ENCODE data around the gene SCARF1. TPM values are rescaled to one million over a fixed set of nuclear protein-coding genes. Genes with fewer than 3 reads are reported as not detected.

SCARF1 gene
- total RNA-seq: under 1 TPM; under 0.01 TPM

DNA sequence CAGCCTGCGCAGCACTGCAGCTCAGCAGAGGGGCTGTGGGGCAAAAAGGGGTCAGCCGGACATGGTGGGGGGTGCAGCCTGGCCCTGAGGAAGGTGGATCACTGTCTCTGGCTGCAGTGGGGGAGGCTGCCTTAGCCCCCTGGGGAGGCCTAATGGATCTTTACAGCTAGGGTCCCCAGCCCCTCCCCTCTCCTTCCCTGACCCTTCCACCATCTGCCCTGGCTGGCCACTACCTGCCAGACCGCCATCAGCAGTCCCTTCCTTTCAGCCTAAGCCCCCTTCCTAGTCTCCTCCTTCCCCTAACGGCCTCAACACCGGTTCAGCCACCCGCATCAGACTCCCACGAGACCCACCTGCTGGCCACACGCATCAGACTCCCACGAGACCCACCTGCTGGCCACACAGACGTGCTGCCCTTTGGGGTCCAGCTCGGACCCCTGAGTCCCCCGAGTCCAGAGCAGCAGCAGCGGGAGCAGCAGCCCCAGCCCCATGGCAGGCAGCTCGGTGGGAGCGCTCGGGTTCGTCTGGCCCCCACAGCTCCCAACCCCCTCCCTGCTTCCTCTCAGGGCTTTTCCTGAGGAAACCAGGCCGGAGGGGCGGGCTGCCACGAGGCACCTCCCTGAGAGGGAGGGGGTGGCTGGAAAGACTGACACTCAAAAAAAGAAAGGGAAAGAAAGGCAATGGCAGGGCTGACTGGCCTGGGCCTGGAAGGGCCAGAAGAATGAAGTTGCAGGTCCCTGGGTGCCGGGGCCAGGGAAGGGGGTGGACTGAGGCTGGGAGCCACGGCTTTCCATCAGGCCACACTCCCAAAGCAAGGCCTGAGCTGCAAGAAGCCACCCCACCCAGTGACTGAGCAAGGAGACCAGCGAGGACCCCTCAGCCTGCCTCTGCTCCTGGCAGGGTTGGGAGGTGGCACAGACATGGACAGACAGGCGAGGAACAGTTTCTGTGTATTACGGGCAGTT, at the start of gene SCARF1:
SCARF1 (minus strand) TSS at position 526 of the 965 bp plus-strand sequence; CDS start at position 491, 35 bp downstream.

DNA sequence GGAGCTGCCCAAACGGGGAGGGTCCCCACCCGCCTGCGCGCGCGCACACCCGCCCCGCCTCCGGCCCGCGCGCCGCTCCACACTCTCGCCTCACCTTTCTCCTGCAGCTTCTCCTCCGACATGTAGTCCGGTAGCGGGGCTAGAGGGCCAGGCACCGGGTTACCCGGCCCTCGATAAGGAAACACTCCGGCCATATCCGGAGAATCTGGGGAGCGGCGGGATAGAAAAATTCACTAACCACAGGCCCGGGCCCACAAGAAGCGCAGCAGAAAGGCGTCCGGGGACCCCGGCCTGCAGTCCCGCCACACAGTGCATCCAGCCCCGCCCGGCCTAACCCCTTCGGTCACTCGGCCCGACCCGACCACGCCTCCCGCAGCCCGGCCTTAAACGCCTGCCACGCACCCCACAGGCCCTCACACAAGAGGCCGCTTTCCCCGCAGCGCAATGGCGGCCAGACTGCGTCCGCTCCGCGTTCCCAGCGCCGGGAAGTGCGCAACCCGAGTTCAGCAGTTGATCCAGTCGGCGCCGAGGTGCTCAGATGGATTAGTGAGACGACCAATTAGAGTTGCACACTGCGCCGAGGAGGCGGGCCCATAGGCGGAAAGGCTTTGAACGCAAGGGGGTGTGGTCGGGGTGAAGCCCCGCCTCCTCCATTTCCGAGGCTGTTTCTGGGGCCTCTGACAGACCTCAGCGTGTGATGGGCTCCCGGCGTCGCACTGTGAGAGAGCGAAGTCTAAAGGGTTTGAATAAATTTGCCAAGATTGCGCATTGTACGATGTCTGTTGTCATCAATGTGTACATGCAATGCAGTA, 39.1 kb upstream of the SCARF1 start, which contains the start of gene PRPF8:
PRPF8 (minus strand) TSS at position 490 of the 812 bp plus-strand sequence; CDS start at position 194, 296 bp downstream.

GRCh38 chr17:1649844-1650501, 4.4 kb upstream of the SCARF1 start, which contains the start of gene RILP:
Gene RILP, minus strand, starts transcription at chr17:1649866. Its CDS starts 62 bp downstream, at chr17:1649804.

DNA sequence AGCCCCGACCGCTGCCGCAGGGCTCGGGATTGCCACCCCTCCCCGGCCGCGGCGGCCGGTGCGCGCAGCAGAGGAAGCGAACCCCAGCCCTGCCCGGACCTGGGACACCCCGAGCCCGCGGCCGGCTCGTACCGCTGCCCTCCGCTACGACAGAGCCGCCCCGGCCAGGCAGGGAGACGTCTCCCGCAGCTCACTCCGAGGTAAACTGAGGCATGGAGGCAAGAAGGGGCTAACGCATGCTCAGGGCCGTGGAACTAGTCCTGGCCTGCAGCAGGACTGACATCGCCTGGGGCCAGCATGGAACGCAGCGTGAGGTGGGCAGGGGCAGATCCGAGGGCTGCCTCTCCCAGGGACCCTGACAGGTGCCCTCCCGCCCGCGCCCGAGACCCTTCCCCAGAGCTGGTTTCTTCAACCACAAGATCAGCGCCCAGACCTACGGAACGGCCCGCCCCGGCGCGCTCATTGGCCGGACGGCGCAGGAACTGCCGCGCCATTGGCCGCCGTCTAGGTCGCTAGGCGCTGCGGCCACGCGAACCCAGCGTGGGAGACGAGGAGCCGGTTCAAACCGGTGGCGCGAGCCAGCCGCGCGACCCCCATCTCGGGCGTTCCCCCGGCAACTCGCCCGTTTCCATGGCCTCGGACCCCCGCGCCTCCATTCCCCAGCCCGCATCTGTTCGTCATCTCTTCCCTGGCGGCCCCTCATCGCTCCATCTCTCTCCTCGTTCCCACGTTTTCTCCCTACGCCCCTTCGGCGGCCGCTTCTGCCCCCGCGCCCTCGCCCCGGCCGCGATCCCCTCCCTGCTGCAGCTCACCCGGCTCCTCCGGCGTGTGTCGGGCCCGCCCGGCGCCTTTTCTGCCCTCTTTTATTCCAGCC, 17.3 kb downstream of the SCARF1 start, which contains the start of gene SLC43A2:
SLC43A2 (minus strand) TSS at position 853 of the 874 bp plus-strand sequence. CDS start 960 bp downstream, outside the sequence.

Small RNA genes within 50 kb of the gene (small RNA-seq; reads per million reads assigned to genes)
- 0 to 0.23 reads per million in 2 donors for gene RN7SL105P

Other genes starting within 250 kb of the SCARF1 start
- gene YWHAE, start 245.5 kb downstream of the SCARF1 start, total RNA-seq: 100 to 1,000 TPM; 440 to 543 TPM
- 100 to 1,000 TPM in 1 of 2 donors, 10 to 100 TPM in 1; 68.8 to 106 TPM for gene CRK, start 189.5 kb downstream of the SCARF1 start, total RNA-seq
- 100 to 1,000 TPM; 103 to 112 TPM for gene MYO1C, start 153.0 kb downstream of the SCARF1 start, total RNA-seq
- gene INPP5K, start 129.1 kb downstream of the SCARF1 start, total RNA-seq: 10 to 100 TPM; 34.6 to 46.8 TPM
- 10 to 100 TPM; 24.1 to 26.3 TPM for gene PITPNA, start 82.9 kb downstream of the SCARF1 start, total RNA-seq
- gene SLC43A2, start 16.9 kb downstream of the SCARF1 start, total RNA-seq: 1 to 10 TPM in 1 of 2 donors, under 1 TPM in 1; 1.00 to 3.8 TPM
- 1 to 10 TPM; 5.0 to 8.9 TPM for gene RILP, start 4.1 kb upstream of the SCARF1 start, total RNA-seq
- gene PRPF8, start 39.1 kb upstream of the SCARF1 start, total RNA-seq: 100 to 1,000 TPM; 104 to 129 TPM
- gene TLCD2, start 64.6 kb upstream of the SCARF1 start, total RNA-seq: 1 to 10 TPM in 1 of 2 donors, under 1 TPM in 1; 1.00 to 1.4 TPM
- gene WDR81, start 79.0 kb upstream of the SCARF1 start, total RNA-seq: 100 to 1,000 TPM in 1 of 2 donors, 10 to 100 TPM in 1; 78.1 to 106 TPM
- gene SERPINF2, start 97.1 kb upstream of the SCARF1 start, total RNA-seq: under 1 TPM; under 0.01 TPM
- gene SERPINF1, start 116.3 kb upstream of the SCARF1 start, total RNA-seq: 100 to 1,000 TPM in 1 of 2 donors, 1 to 10 TPM in 1; 3.1 to 169 TPM
- gene SMYD4, start 184.2 kb upstream of the SCARF1 start, total RNA-seq: 10 to 100 TPM; 11.7 to 17.6 TPM
- 10 to 100 TPM; 13.1 to 29.0 TPM for gene RPA1, start 184.3 kb upstream of the SCARF1 start, total RNA-seq